GM18505 (cell line): ENCODE measurements around the gene PDCD7.
"Not testable (repeated sequence)": the region's sequence is repeated elsewhere in the genome, so short reads cannot be mapped to it uniquely, and the experiment has no call there.

Experiments used
- ATAC-seq: cut with Tn5 transposase; IDR thresholded peaks from one replicate; pipeline ENCODE4 v1.9.1; 2021; ENCODE audit not compliant: unreplicated experiment
- POLR2A ChIP-seq: IDR thresholded peaks from 4 replicates; pipeline ENCODE4 v1.6.1; 2011; ENCODE audit warnings: borderline replicate concordance; ENCODE audit not compliant: insufficient read depth, insufficient read length; ENCODE audit errors: extremely low read depth

PDCD7 gene

DNA sequence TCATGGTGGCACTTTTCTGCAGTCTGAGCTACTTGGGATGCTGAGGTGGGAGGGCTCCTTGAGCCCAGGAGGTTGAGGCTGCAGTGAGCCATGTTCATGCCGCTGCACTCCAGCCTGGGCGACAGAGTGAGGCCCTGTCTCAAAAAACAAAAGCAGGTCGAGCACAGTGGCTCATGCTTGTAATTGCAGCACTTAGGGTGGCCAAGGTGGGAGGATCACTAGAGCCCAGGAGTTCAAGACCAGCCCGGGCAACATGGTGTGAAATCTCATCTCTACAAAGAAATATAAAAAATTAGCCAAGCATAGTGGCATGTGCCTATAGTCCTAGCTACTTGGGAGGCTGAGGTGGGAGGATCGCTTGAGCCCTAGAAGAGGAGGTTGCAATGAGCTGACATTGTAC lies 28.6 kb downstream of the PDCD7 start:
- no peak for TF ChIP-seq POLR2A
- no peak for ATAC-seq

DNA sequence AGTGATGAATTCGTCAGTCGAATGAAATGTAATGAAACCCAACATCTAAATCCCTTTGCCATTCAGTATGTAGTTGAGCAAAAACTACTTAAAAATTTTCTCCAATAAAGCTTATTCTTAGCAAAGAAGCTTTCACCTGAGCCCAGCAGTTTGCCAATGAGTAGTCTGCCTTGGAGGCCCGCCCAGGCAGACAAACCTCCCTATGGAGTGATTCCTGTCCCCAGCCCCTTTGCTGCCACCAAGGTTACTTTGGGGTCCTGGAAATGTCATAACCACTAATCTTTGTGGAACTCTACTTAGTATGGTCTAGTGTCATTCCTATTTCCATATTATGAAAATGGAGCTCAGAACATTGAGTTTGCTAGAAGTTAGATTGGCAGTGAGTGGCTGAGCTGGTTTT lies 30.7 kb downstream of the PDCD7 start:
- no peak for TF ChIP-seq POLR2A
- ATAC-seq = no peak

DNA sequence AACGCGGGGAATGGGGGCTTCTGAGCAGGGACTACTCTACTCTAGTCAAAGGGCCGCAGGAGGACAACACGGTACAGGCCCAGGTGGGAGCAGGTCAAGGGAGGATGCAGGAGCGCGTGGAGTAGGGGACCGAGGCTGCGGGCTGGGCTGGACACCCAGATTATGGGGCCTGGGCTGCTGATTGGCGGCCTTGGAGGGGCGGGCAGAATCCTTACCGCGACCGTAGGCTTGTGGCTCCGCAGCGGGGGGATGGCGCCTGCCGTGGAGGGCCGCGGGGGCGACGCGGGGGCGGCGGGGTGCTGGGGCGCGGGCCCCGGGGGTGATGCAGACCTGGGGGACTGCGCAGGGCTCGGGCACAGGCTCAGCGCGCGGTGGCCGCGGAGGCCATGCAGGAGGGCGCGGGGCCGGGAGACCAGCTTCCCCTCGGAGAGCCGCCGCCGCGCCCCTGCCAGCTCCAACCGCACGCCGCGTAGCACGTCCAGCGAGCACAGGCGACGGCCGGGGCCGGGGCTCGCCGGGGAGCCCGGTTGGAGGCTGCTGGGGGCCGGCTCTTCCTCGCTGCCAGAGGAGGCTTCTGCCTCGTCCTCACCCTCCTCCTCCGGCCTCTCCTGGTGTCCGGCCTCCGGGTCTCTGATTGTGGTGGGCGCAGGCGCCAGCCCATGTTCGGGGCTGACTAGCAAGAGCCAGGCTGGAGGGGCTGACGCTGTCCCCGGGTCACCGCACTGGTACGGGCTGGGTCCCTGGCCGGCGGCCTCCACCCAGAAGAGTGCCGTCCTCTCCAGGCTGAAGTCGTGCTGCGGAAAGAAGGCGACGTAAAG lies 31.5 kb downstream of the PDCD7 start:
- no peak for ATAC-seq
- TF ChIP-seq POLR2A = no peak

DNA sequence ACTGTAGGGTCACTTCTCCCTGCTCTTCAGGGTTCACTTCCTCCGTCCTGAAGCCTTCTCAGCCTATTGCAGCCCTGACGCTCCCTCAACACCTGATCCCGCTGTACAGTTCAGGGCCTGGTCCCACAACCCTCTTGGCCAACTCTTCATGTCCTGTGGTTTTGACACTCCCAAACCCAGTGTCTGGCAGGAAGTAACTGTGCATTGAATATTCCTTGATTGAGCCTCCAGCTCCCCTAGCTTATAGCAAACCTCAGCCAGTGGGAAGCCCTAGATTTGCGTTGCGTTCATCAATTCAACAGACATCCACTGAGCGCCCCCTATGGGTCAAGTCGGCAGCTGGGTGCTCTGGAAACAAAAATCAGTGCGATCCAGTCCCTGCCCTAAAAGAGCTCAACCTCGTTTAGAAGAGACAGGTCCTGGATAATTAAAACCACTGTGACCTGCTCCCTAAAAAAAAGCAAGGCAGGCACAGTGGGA lies 32.2 kb downstream of the PDCD7 start:
- no peak for ATAC-seq
- TF ChIP-seq POLR2A = no peak

DNA sequence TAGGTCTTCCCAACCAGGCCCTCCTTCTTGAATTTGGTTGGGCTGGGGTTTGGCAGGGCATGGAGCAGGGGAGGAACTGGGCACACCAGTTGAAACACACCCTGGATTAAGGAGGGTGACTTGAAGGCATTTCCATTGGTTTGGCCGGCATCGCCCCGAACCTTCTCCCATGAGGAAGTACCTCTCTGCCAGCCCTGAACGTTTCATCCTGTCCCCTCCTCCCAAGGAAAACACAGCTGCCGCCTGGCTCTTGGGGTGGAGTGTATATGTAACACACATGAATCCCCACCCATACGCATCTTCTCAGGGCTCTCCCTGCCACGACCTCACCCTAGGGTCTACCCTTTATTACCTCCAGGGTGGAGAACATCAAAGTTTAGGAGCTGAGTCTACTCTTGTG lies 33.2 kb downstream of the PDCD7 start:
- TF ChIP-seq POLR2A = no peak
- ATAC-seq = no peak

DNA sequence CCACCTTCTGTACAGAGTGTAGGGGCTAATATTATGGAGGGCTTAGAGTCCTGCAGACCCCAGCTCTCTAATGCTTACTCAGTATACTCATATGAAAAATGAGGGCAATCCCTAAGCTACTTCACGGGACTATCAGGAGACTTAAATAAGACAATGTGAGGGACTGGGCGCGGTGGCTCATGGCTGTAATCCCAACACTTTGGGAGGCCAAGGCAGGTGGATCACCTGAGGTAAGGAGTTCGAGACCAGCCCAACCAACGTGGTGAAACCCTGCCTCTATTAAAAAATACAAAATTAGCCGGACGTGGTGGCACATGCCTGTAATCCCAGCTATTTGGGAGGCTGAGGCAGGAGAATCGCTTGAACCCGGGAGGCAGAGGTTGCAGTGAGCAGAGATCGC lies 33.8 kb downstream of the PDCD7 start:
- not testable (repeated sequence) for ATAC-seq

DNA sequence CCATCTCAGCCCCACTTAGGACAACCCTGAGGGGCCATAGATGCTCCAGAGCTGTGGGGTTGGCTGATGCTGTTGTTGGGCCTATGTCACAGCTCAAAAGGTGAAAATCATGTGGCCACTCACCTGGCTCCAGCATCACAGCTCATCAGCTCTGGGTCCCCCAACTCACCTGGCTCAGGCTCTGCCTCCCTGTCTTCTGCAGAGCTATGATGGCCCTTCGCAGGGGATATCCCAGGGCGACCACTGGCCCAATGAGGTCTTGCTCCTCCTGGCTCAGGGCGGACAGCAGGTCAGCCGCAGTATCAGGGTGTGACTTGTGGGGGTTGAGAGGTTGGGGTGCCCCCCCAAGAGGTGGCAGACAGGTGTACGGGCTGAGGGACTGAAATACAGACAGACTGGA lies 34.3 kb downstream of the PDCD7 start:
- no peak for TF ChIP-seq POLR2A
- ATAC-seq = no peak

DNA sequence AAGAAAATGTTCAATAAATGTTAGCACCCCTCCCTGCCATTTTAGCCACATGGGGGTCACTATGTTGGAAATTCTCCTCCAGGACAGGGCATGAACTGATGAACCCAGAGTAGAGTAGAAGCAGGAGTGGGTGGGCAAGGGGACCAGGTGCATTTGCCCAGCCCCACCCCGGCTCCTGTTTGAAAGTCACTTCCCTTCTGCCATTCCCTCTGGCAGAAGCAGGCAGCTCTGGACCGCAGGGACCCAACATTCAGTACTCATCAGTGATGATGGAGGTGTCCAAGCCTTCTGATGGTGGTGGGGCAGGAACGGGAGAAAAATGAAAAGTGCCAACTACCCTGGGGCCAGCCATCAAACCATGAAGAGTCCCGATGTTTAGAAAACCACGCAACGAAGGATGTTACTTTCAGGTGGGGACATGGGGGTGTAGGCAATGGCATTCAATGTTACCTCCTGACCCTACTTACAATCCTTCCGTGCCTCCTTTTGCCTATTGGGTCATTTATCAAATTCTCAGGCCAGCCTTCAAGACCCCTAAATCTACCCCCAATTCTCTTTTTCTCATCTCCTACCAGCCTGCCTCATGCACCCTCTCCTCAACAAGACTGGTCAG lies 35.9 kb downstream of the PDCD7 start:
- no peak for ATAC-seq
- no peak for TF ChIP-seq POLR2A

DNA sequence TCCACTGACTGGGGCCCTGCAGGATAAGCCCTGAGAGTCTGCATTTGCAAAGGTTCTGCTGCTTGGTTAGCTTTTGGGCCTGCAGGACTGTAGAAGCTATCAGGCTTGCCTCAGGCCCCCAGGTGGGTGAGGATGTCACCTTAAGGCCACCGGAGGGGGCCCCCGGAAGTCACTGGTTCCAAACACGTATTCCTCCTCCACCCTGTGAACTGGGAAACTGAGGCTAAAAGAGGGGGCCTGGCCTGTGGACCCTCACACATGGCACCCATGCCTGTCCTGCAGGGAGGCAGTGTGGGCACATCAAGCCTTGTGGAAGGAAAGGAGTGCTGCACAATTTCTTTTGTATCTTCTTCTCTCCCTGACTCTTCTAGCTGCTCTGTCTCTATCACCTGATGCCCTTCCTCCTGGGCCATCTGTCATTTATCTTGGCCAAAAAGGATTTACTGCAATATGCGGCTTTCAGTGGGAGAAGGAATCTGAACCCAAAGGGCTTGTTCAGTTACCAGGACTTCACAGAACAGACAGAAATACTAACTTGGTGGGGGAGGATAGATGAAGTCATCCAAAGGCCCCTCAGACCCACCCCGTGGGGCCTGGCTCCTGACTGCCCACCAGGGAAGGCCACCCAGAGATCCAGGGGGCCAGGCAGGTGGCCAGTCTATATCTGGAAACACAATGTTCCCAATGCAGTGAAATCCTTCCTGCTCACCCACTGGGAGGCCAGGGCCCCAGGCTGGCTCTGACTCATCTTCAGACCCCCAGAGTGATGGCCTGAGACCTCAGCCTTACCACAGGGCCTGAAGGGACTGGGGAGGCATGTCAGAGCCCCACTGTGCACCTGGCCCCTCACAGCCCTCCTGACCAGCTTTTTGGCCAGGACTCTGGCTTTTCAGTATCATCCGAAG lies 36.9 kb downstream of the PDCD7 start:
- ATAC-seq = no peak
- no peak for TF ChIP-seq POLR2A

DNA sequence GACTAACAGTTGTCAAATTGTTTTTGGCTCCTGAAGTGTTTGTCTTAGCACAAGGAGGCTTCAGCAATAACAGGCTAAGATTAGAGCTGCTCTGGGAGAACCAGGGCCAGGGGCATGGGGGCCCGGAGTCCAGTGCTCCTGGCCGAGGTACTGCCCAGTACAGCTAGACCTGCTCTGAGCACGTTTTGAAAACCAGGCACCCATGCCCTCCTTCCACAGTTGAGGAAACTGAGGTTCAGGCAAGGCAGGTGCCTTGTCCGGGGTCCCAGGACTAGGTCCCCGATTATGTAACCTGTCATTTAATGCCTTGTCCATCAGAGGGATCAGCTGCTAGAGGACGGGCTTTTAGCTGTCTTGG lies 37.9 kb downstream of the PDCD7 start:
- ATAC-seq = no peak
- no peak for TF ChIP-seq POLR2A

DNA sequence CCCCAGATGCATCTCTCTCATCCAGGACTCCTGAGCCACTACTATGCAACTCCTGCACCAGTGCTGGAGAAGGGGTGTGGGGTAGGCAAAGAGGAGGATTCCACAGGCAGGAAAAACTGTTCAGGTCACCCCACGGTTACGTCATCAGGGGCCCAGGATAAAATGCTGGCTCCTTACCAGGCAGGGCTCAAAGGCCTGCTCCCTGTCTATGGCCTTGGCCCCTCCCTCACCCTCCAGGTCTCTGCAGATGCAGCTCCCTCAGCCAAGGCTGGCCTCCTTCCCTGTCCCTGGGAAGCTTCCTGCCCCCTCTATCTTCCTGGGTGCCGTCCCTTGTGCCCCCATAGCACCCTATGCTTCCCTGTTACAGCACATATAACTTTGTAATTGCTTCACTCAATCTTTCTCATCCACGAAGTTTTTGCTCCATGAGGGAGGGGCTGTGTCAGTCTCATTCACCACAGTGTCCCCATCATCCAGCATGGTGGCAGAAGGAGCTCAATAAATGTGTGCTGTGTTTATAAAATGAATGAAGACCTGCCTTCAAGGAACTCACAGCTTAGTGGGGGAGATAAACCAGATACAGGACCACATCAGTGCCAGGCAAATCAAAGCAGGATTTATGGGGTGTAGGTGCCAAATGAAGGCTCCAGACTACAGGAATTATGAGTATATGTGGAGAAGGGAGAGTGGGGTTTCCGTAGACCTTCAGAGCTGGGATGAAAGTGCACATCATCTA lies 38.4 kb downstream of the PDCD7 start:
- no peak for TF ChIP-seq POLR2A
- ATAC-seq = no peak

DNA sequence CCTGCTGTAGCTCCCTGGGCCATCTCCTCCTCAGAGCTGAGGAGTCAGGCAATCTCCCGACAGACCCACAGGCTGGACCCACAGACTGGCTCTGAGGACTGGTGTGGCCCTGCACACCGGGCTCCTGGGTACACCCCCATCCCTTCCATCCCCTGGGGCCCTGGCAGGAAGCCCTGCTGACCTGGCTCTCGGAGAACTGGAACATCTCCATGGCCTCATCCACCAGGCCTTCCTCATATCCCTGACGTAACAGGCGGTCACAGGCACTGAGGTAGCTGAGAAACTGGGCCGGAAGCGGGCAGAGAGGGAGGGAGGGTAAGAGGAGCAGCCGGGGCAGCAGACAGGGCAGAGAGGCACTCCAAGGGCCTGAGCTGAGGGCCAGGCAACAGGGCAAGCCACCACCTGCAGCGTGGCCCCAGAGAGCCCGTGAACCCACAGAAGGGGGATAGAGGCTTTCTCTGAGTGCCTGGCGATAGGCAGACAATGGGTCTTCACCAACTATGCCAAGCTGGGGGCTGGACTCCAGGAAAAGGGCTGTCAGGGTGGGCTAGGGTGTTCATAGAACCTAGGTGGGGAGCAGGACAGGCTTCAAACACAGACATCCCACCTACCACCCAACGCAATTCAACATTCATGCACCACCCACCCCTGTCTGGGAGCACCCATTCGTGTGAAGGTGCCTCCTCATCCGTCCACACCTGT lies 39.2 kb downstream of the PDCD7 start:
- TF ChIP-seq POLR2A = no peak
- ATAC-seq = no peak

DNA sequence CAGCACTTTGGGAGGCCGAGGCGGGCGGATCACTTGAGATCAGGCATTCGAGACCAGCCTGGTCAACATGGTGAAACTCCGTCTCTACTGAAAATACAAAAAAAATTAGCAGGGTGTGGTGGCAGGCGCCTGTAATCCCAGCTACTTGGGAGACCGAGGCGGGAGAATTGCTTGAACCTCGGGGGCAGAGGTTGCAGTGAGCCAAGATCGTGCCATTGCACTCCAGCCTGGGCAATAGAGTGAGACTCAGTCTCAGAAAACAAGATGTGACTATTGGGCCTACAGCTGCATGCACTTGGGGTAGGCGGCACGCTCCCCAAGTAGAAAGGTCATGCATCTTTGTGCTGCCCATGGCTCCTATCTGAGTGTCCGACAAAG lies 39.8 kb downstream of the PDCD7 start:
- not testable (repeated sequence) for ATAC-seq
